Measurements from ENCODE around the gene TAF10.
A peak's percentile ranks its signal among the peaks of the same experiment; 100 is the strongest.

The TAF10 gene

DNA sequence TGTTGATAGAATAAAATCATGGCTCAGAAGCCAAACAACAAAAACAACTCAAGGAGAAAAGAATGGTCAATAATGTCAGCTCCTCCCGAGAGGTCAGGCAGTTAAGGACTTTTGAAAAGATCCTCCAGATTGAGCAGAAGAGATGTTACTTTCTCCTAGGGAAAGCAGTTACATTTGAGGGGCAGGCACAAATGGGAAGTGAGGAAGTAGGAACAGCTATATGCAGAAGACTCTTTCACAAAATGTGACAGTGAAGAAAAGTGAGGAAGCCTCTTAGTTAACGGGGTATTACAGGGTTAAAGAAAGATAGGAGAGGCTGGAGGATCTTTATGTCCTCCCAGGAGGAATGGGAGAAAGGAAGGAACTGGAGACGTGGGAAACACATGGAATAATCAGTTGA is 40.2 kb upstream of the TAF10 start:
- peaks cover 13% of the 10 kb centered on the region for H3K27me3 ChIP-seq (ENCODE audit: insufficient read depth, poor library complexity, severe bottlenecking)
- no peak overlapping the region for H3K27ac ChIP-seq (replicated peaks)
- no peak for DNase-seq (ENCODE audit: low read depth in 1 of 2, low spot score in 1 of 2)
- TF ChIP-seq SPI1 (IDR thresholded peaks at IDR 0.05; ENCODE audit: borderline replicate concordance, low read depth) = peak; percentile 51; the same call in 1 of the 2 replicates
- TF ChIP-seq, protein P1, sequence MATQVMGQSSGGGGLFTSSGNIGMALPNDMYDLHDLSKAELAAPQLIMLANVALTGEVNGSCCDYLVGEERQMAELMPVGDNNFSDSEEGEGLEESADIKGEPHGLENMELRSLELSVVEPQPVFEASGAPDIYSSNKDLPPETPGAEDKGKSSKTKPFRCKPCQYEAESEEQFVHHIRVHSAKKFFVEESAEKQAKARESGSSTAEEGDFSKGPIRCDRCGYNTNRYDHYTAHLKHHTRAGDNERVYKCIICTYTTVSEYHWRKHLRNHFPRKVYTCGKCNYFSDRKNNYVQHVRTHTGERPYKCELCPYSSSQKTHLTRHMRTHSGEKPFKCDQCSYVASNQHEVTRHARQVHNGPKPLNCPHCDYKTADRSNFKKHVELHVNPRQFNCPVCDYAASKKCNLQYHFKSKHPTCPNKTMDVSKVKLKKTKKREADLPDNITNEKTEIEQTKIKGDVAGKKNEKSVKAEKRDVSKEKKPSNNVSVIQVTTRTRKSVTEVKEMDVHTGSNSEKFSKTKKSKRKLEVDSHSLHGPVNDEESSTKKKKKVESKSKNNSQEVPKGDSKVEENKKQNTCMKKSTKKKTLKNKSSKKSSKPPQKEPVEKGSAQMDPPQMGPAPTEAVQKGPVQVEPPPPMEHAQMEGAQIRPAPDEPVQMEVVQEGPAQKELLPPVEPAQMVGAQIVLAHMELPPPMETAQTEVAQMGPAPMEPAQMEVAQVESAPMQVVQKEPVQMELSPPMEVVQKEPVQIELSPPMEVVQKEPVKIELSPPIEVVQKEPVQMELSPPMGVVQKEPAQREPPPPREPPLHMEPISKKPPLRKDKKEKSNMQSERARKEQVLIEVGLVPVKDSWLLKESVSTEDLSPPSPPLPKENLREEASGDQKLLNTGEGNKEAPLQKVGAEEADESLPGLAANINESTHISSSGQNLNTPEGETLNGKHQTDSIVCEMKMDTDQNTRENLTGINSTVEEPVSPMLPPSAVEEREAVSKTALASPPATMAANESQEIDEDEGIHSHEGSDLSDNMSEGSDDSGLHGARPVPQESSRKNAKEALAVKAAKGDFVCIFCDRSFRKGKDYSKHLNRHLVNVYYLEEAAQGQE (IDR thresholded peaks at IDR 0.05; ENCODE audit: insufficient replicate concordance, low read depth) = no peak
- no peak overlapping the region for H3K4me3 ChIP-seq (replicated peaks; ENCODE audit: insufficient read depth, low read length)

DNA sequence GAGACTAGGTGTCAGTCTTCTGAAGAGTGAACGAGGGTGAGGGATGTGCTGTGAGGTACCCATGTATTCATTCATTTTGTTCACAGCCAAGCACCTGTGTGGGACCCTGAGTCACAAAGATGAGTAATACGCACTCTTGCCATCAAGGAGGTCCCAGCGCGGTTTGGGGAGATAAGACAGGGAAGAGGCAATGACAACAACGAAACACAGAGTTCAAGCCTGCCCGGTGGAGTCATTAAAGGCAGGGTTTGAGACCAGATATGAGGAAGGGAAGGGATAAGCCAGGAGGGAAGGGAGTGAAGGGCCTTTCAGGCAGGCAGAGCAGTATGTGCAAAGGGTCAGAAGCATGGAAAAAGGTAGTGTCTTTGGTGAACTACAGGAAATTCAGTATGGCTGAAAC is 39.0 kb upstream of the TAF10 start:
- TF ChIP-seq GABPA (IDR thresholded peaks at IDR 0.05; ENCODE audit: low read depth) (no peak), POLR2AphosphoS5 (IDR thresholded peaks at IDR 0.05; ENCODE audit: low read depth) (no peak), CTCF (IDR thresholded peaks at IDR 0.05; ENCODE audit: insufficient read depth, low read length) (no peak), SPI1 (IDR thresholded peaks at IDR 0.05; ENCODE audit: borderline replicate concordance, low read depth) (no peak)
- TF ChIP-seq, protein P1 (IDR thresholded peaks at IDR 0.05; ENCODE audit: insufficient replicate concordance, low read depth) = no peak
- Histone ChIP-seq H3K27ac (replicated peaks) (no peak overlapping the region), H3K27me3 (ENCODE audit: insufficient read depth, poor library complexity, severe bottlenecking) (peaks cover 6% of the 10 kb centered on the region), H3K4me3 (replicated peaks; ENCODE audit: insufficient read depth, low read length) (no peak overlapping the region)
- no peak for DNase-seq (ENCODE audit: low read depth in 1 of 2, low spot score in 1 of 2)

GRCh38 chr11:6650104-6650503 is 38.1 kb upstream of the TAF10 start:
- H3K27me3 ChIP-seq (ENCODE audit: insufficient read depth, poor library complexity, severe bottlenecking) = peaks cover 4% of the 10 kb centered on the region
- no peak overlapping the region for H3K27ac ChIP-seq (replicated peaks)
- no peak overlapping the region for H3K4me3 ChIP-seq (replicated peaks; ENCODE audit: insufficient read depth, low read length)
- no peak for DNase-seq (ENCODE audit: low read depth in 1 of 2, low spot score in 1 of 2)
- no peak for TF ChIP-seq GABPA (IDR thresholded peaks at IDR 0.05; ENCODE audit: low read depth)
- TF ChIP-seq CTCF (IDR thresholded peaks at IDR 0.05; ENCODE audit: insufficient read depth, low read length) = no peak
- TF ChIP-seq SPI1 (IDR thresholded peaks at IDR 0.05; ENCODE audit: borderline replicate concordance, low read depth) = no peak
- TF ChIP-seq POLR2AphosphoS5 (IDR thresholded peaks at IDR 0.05; ENCODE audit: low read depth) = no peak
- TF ChIP-seq, protein P1 (IDR thresholded peaks at IDR 0.05; ENCODE audit: insufficient replicate concordance, low read depth) = no peak

GRCh38 chr11:6648501-6648900 is 36.5 kb upstream of the TAF10 start:
- Histone ChIP-seq H3K4me3 (replicated peaks; ENCODE audit: insufficient read depth, low read length) (no peak overlapping the region), H3K27ac (replicated peaks) (no peak overlapping the region), H3K27me3 (ENCODE audit: insufficient read depth, poor library complexity, severe bottlenecking) (no peaks in the 10 kb centered on the region)
- peak in 1 of 2 experiments; percentile 28 for DNase-seq (ENCODE audit: low read depth in 1 of 2, low spot score in 1 of 2)
- TF ChIP-seq SPI1 (IDR thresholded peaks at IDR 0.05; ENCODE audit: borderline replicate concordance, low read depth) = peak; percentile 32; the same call in 1 of the 2 replicates
- no peak for TF ChIP-seq POLR2AphosphoS5 (IDR thresholded peaks at IDR 0.05; ENCODE audit: low read depth)
